GM11168 (cell line): ENCODE measurements around the gene ST7L.

ENCODE experiments used
- in situ Hi-C: fragments of 300-500 bp; cut with MboI; formaldehyde crosslinking; loops from one replicate; pipeline ENCODE4 v1.12.0; 2022; ENCODE audit warnings: low sequenced_read_pairs; ENCODE audit not compliant: unreplicated experiment

Gene ST7L

DNA sequence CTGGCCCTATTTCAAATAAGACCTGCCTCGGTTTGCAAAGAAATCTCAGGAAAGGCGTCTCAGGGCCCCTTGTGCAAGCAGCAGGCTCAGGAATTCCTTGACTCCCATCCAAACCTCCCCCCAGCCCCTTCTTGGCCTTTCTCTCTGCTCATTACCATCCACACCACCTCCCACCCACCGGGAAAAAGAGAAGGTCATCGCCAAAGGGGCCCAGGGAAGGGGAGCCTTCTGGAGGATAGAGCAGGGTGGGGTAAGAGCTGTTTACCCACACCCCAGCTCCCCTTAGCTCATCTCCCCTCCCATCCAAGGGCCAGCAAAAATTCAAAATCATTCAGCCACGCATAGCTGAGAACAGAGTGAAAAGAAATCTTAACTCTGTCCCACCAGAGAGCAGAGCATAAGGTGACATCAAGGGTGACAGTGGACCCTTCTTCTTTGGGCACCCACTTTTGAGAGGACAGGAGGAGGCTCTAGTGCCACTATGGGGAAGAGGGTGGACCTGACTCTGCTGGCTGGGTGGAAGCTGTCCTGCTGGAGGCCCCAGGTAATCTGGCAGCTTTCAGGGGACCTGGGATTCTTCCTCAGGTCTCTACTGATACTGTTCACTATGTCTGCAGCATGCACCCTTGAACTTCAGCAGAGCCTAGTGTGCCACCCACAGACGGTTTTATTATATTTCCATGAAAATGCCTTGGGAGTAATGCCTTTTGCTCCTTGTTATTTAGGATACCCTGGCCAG lies 114.1 kb downstream of the ST7L start:
- in situ Hi-C loops: no loop called here

DNA sequence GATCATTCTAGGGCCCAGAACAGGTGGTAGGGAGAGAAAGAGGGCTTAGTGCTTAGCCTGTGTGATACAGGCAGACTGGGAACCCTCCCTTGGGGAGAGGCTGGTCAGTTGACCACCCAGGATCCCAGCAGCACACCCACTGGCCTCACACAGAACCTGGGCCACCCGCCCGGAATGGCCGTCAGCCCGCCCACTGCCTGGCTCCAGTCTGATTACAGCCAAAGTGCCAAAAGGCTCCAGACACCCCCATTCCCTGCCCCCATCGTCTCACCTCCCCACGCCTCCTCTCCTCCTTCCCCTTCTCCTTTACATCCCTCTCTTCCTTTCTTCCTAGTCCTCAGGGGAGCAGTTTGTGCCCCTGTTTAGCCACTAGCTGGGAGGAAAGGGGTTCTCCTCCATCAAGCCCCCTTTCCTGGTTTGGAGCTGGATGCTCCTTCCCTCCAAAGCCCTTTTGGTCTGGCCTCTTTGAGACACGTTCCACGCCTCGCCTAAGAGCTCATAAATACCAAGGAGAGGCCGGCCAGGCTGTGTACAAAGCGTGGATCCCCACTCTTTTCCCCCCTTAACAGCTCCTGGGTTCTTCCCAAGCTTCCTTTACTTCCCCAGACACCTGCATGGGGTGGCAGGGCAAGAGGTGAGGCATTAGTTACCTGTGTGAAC lies 114.8 kb downstream of the ST7L start:
- in situ Hi-C loops: no loop called here

DNA sequence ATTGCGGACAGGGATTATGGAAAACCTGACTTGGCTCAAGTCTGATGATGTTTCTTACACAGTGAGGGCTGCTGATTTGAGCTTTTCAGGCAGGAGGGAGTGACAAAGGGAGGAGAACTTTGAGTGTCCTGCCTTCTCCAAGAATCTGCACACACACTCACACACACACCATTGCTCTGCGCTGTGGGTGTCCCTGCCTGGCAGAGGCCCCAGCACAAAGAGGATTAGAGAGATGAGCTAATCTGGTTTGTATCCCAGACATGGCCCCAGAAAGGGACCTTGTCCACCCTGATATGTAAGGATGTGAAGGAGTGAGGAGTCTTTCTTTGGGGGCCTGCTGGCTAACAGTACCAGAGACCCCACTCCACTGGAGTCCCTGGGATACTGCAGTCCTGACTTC lies 116.1 kb downstream of the ST7L start:
- in situ Hi-C loops: no loop called here

DNA sequence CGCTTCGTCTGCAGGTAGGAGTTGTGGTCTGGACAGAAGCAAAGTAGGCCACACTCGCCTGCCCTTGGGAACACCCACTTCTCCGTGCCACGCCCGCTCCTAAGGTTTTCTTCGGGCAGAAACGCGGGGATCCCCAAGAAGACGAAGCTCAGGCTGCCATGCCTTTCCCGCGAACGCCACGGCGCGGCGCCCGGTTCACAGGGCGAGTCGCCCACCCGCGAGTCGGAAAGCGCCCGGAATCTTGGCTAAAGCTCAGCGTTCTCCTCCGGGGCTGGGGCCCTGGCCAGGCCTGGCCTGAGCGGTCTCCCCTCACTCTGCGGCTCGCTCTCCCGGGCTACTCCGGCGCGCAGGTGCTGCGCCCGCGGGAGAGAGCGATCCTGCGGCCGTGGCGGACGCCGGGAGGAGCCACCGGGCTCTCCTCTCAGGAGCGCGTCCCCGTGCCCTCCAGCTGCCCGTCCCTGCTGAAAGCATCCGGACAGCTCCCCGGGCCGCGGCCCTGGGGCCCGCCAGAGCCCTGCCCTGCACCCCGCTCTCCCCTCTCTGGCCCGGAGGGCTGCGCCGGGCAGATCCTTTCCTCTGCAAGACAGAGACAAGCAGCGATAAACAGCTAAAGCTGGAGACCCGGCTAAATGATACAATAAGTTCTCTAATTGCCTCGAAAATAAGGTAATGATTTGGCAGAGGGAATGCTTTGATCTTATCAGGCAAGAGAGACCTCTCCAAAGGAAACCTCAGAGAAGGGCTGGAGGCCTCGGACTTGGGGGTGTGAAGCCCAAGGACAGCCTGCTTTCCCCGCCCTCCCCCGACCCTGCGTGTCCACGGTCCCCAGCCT lies 116.9 kb downstream of the ST7L start:
- in situ Hi-C loops: no loop called here

DNA sequence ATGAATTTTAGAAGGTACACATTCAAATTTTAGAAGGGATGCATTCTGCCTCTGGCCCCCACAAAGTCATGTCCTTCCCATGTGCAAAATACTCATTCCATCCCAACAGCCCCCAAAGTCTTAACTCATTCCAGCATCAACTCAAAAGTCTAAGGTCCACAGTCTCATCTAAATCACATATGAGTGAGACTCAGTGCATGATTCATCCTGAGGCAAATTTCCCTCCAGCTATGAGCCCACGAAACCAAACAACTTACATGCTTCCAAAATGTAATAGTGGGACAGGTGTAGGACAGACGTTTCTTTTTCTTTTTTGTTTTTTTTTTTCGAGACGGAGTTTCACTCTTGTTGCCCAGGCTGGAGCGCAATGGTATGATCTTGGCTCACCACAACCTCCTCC lies 122.7 kb downstream of the ST7L start:
- in situ Hi-C loops: loop anchor here (25.0 kb wide), 1 partner anchor 216 kb away; the partner anchor contains the start of genes PPM1J and RHOC

DNA sequence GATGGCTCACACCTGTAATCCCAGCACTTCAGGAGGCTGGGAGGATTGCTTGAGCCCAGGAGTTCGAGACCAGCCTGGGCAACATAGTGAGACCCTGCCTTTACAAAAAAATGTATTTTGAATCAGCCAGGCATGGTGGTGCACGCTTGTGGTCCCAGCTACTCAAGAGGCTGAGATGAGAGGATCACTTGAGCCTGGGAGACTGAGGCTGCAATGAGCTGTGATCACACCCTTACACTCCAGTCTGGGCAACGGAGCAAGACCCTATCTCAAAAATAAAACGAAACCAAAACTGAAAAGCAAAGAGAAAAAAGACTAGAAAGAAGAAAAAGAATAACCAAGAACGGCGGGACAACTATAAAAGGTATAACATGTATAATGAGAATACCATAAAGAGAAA lies 125.6 kb downstream of the ST7L start:
- in situ Hi-C loops: loop anchor here (25.0 kb wide), 1 partner anchor 219 kb away; the partner anchor contains the start of genes PPM1J and RHOC

DNA sequence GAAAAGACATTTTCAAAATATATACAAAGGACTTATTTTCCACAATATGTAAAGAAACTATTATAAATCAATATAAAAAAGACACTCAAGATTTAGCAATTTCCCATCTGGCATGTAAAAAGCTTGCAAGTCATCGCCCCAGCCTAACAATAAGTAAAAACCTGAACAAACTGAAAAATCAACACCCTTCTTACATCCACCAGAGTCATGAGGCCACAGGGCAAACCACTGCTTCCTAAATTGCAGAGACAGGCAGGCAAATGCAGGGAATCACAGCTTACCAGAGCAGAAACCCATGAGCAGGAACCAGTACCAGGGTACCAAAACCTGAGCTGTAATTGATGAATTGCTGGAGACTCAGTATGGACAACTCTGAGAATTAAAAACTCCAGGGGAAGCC lies 126.9 kb downstream of the ST7L start:
- in situ Hi-C loops: loop anchor here (25.0 kb wide), 1 partner anchor 220 kb away; the partner anchor contains the start of genes PPM1J and RHOC

DNA sequence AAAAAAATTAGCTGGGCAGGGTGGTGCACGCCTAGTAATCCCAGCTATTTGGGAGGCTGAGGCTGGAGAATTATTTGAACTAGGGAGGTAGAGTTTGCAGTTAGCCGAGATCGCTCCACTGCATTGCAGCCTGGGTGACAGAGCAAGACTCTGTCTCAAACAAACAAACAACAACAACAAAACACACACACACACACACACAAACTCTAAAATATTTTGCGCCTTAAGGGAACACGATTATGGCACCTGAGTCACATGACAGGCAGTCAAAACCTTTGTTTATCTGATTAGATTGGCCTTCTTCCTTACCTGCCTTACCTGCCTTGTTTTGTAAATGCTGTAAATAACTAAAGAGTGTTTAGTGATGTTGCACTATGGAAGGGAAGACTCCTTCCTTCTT lies 130.8 kb downstream of the ST7L start:
- in situ Hi-C loops: loop anchor here (25.0 kb wide), 1 partner anchor 224 kb away; the partner anchor contains the start of genes PPM1J and RHOC

DNA sequence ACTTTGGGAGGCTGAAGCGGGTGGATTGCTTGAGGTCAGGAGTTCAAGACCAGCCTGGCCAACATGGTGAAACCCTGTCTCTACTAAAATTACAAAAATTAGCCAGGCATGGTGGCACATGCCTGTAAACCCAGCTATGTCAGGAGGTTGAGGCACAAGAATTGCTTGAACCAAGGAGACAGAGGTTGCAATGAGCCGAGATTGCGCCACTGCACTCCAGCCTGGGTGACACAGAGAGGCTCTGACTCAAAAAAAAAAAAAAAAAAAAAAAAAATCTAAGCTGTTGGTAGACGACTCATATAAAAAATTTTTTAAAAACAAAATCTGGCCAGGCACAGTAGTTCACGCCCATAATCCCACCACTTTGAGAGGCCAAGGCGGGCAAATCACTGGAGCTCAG lies 131.3 kb downstream of the ST7L start:
- in situ Hi-C loops: loop anchor here (25.0 kb wide), 1 partner anchor 225 kb away; the partner anchor contains the start of genes PPM1J and RHOC

DNA sequence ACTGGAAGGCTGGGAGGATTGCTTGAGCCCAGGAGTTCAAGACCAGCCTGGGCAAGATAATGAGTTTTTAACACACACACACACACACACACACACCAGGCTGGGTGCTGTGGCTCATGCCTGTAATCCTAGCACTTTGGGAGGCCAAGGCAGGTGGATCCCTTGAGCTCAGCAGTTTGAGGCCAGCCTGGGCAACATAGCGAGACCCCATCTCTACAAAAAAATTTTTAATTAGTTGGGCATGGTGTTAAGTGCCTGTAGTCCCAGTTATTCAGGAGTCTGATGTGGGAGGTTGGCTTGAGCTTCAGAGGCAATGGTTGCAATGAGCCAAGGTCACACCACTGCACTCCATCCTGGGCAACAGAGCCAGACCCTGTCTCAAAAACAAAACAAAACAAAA lies 132.9 kb downstream of the ST7L start:
- in situ Hi-C loops: loop anchor here (25.0 kb wide), 1 partner anchor 226 kb away; the partner anchor contains the start of genes PPM1J and RHOC

DNA sequence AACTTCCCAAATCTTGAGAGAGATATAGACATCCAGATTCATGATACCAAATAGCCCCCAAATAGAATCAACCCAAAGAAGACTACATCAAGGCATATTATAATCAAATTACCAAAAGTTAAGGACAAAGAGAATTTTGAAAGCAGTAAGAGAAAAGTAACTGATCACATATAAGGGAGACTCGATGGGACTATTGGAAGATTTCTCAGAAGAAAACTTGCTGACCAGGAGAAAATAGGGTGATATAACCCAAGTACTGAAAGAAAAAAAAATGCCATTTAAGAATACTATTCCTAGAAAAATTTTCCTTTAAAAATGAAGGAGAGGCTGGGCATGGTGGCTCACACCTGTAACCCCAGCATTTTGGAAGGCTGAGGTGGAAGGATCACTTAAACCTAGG lies 140.6 kb downstream of the ST7L start:
- in situ Hi-C loops: loop anchor here (25.0 kb wide), 1 partner anchor 234 kb away; the partner anchor contains the start of genes PPM1J and RHOC

DNA sequence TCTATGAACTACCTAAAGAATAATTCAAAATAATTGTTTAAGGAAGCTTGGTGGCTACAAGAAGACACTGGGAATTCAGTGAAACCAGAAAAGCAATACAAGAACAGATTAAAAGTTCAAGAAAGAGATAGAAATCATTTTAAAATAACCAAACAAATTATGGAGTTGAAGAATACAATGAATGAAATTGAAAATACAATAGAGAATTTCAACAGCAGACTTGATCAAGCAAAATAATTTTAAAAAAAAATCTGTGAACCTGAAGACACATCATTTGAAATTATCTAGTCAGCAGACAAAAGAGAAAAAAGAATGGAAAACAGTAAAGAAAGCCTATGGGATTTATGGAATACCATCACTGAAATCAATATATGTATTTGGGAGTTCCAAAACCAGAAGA lies 141.4 kb downstream of the ST7L start:
- in situ Hi-C loops: loop anchor here (25.0 kb wide), 1 partner anchor 235 kb away; the partner anchor contains the start of genes PPM1J and RHOC
